BE2C (cell line): ENCODE data around the gene PRDM16.

Experiments used
- DNase-seq: peaks from one replicate; pipeline ENCODE4 v3.0.0-alpha.2; 2020
- H3K27me3 ChIP-seq: fragments of 250-450 bp; sonication (Bioruptor Pico); 2 replicates; pipeline ENCODE4 v1.5.1; 2020; ENCODE audit warnings: mild to moderate bottlenecking
- H3K36me3 ChIP-seq: fragments of 250-450 bp; sonication (Bioruptor Pico); 2 replicates; pipeline ENCODE4 v1.5.1; 2020; ENCODE audit warnings: mild to moderate bottlenecking
- H3K4me1 ChIP-seq: fragments of 250-450 bp; sonication (Bioruptor Pico); 2 replicates; pipeline ENCODE4 v1.5.1; 2020
- H3K4me3 ChIP-seq: 2 replicates; pipeline ENCODE4 v1.5.1; 2011; ENCODE audit warnings: low read depth, low read length
- H3K9me3 ChIP-seq: fragments of 250-450 bp; sonication (Bioruptor Pico); 2 replicates; pipeline ENCODE4 v1.5.1; 2020
- TF ChIP-seq, protein P1 (sequence below): IDR thresholded peaks from 2 replicates; pipeline ENCODE4 v1.5.1; 2012; ENCODE audit warnings: mild to moderate bottlenecking, low read depth, low read length

Gene PRDM16

GRCh38 chr1:3034728-3035562, 34.1 kb upstream of the PRDM16 start:
- Histone ChIP-seq H3K9me3 (no peaks in the 10 kb centered on the region), H3K4me1 (no peaks in the 10 kb centered on the region)

GRCh38 chr1:3035563-3036446, 33.2 kb upstream of the PRDM16 start:
- DNase-seq, result no peak
- Histone ChIP-seq H3K4me1 (no peaks in the 10 kb centered on the region), H3K36me3 (no peaks in the 10 kb centered on the region), H3K9me3 (no peaks in the 10 kb centered on the region), H3K4me3 (no peak overlapping the region), H3K27me3 (peaks cover 7% of the 10 kb centered on the region)
- TF ChIP-seq, protein P1, sequence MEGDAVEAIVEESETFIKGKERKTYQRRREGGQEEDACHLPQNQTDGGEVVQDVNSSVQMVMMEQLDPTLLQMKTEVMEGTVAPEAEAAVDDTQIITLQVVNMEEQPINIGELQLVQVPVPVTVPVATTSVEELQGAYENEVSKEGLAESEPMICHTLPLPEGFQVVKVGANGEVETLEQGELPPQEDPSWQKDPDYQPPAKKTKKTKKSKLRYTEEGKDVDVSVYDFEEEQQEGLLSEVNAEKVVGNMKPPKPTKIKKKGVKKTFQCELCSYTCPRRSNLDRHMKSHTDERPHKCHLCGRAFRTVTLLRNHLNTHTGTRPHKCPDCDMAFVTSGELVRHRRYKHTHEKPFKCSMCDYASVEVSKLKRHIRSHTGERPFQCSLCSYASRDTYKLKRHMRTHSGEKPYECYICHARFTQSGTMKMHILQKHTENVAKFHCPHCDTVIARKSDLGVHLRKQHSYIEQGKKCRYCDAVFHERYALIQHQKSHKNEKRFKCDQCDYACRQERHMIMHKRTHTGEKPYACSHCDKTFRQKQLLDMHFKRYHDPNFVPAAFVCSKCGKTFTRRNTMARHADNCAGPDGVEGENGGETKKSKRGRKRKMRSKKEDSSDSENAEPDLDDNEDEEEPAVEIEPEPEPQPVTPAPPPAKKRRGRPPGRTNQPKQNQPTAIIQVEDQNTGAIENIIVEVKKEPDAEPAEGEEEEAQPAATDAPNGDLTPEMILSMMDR, result no peak

More at GRCh38 chr1:3034728-3035562, 34.1 kb upstream of the PRDM16 start:
- TF ChIP-seq, protein P1, result no peak
- DNase-seq, result no peak
- H3K36me3 ChIP-seq, result no peaks in the 10 kb centered on the region
- peaks cover 16% of the 10 kb centered on the region for H3K27me3 ChIP-seq
- no peak overlapping the region for H3K4me3 ChIP-seq

DNA sequence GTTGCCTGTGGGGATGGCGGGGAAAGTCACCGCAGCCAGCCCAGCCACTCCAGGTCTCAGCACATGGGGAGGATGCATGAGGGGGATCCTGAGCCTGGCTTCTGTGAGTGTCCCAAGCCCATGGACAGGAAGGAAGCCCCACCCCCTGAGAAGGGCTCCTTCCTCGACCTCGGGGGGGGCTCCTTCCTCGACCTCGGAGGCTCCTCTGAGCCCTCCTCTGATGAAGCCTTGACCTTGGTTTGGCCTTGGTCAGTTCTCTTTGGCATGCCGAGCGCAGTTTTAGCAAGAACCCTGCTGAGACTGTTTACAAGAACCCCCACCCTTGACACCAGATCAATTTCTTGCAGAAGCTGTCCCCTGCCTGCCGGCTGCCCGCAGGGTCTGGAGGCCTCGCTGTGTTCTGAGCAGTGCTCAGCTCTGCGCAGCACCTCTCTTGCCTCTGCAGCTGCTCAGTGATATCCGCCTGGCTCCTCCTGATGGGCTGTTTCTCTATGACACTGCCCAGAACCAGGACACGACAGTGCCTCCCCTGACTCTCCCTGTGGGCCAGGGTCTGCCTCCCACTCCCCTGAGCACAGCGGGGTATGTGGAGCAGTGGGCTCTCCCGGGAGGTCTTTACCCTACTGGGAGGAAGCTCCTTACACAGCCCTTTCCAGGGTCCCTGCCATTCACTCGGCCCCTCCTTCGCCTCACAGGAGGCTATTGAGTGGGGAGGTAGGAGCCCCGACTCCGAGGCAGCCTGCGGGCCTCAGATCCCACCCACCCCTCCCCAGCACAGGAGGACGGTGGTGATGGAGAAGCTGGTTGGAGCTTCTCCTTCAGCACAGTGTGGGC, 32.3 kb upstream of the PRDM16 start:
- Histone ChIP-seq H3K4me1 (no peaks in the 10 kb centered on the region), H3K9me3 (no peaks in the 10 kb centered on the region), H3K27me3 (peaks cover under 1% of the 10 kb centered on the region), H3K36me3 (no peaks in the 10 kb centered on the region), H3K4me3 (no peak overlapping the region)
- no peak for DNase-seq
- TF ChIP-seq, protein P1, result no peak

- no peak for DNase-seq
- H3K36me3 ChIP-seq, result no peaks in the 10 kb centered on the region
- no peaks in the 10 kb centered on the region for H3K9me3 ChIP-seq
- no peaks in the 10 kb centered on the region for H3K4me1 ChIP-seq
- H3K27me3 ChIP-seq, result no peaks in the 10 kb centered on the region; the same call in 1 of the 2 replicates
- TF ChIP-seq, protein P1, result no peak
- H3K4me3 ChIP-seq, result no peak overlapping the region
These were observed 31.5 kb upstream of the PRDM16 start for GRCh38 chr1:3037281-3038040.

- Histone ChIP-seq H3K9me3 (no peaks in the 10 kb centered on the region), H3K27me3 (no peaks in the 10 kb centered on the region; the same call in 1 of the 2 replicates), H3K4me1 (no peaks in the 10 kb centered on the region), H3K36me3 (no peaks in the 10 kb centered on the region), H3K4me3 (no peak overlapping the region)
- no peak for DNase-seq
- TF ChIP-seq, protein P1, result no peak
These were observed 30.9 kb upstream of the PRDM16 start for GRCh38 chr1:3038113-3038551.
